H1 (cell line): Measurements from ENCODE around the gene DNAI1. TPM values are rescaled to one million over a fixed set of nuclear protein-coding genes. Genes with fewer than 3 reads are reported as not detected.

Experiments
- CTCF ChIA-PET: fragments of 300-600 bp; sonication (Branson Sonifier 250); formaldehyde crosslinking; loops from one replicate; lab custom pipeline; 2021; ENCODE audit not compliant: partially characterized antibody; lab: Charles Lee
- POLR2A ChIA-PET: fragments of 300-600 bp; sonication (Branson Sonifier 250); formaldehyde crosslinking; loops from one replicate; lab custom pipeline; 2021; ENCODE audit warnings: inconsistent platforms; ENCODE audit not compliant: partially characterized antibody; lab: Charles Lee
- DNase-seq, 2 experiments: peaks; one replicate each; pipeline versions ENCODE4 v3.0.0 to v3.0.0-alpha.2; 2010 to 2022; ENCODE audit warnings: low spot score in 2 of 2, low read depth in 1 of 2, mixed read lengths in 1 of 2
- FAIRE-seq: peaks from 2 replicates; lab custom pipeline; 2011; peaks lifted over from hg19 to GRCh38; lab: Jason Lieb, UNC
- H2AFZ ChIP-seq: 2 replicates; pipeline ENCODE4 v1.8.1; 2012; ENCODE audit warnings: low read length, inconsistent platforms
- H2AK5ac ChIP-seq: 2 replicates; pipeline ENCODE4 v1.6.1; 2013; ENCODE audit warnings: low read depth, low read length
- H2BK120ac ChIP-seq: replicated peaks from 2 replicates; pipeline ENCODE3; 2013; ENCODE audit warnings: low read depth, low read length, inconsistent platforms
- H2BK12ac ChIP-seq: 2 replicates; pipeline ENCODE4 v1.6.1; 2013; ENCODE audit warnings: low read depth, low read length
- H2BK15ac ChIP-seq: 2 replicates; pipeline ENCODE4 v1.6.1; 2013; ENCODE audit warnings: low read length
- H2BK20ac ChIP-seq: 2 replicates; pipeline ENCODE4 v1.6.1; 2013; ENCODE audit warnings: low read length
- H2BK5ac ChIP-seq: 2 replicates; pipeline ENCODE4 v1.6.1; 2013; ENCODE audit warnings: low read depth, low read length
- H3K14ac ChIP-seq: 2 replicates; pipeline ENCODE4 v1.6.1; 2013; ENCODE audit warnings: inconsistent platforms; ENCODE audit not compliant: insufficient read length
- H3K18ac ChIP-seq: 2 replicates; pipeline ENCODE4 v1.6.1; 2013; ENCODE audit warnings: low read length; ENCODE audit errors: extremely low read depth
- H3K23ac ChIP-seq: 2 replicates; pipeline ENCODE4 v1.6.1; 2013; ENCODE audit warnings: inconsistent platforms; ENCODE audit not compliant: insufficient read length
- H3K23me2 ChIP-seq: 2 replicates; pipeline ENCODE4 v1.6.1; 2013; ENCODE audit warnings: low read depth, low read length
- H3K27ac ChIP-seq: 2 replicates; pipeline ENCODE4 v1.6.1; 2011; ENCODE audit warnings: low read depth, low read length, inconsistent platforms
- H3K27me3 ChIP-seq, 4 experiments: replicated peaks in 1 of 4; 1 replicate in 1 of 4; 2 replicates in 3 of 4; pipeline versions ENCODE4 v1.6.1 to v1.8.1; 2011 to 2013; ENCODE audit warnings: low read length in 3 of 4, mild to moderate bottlenecking in 3 of 4, inconsistent platforms in 2 of 4, mixed read lengths in 2 of 4, moderate library complexity in 1 of 4; ENCODE audit not compliant: control insufficient read depth in 3 of 4, insufficient read depth in 3 of 4; ENCODE audit errors: extremely low read depth in 1 of 4
- H3K36me3 ChIP-seq, 4 experiments: 2 replicates each; pipeline versions ENCODE4 v1.6.1 to v1.8.1; 2011 to 2013; ENCODE audit warnings: mild to moderate bottlenecking in 4 of 4, low read length in 3 of 4, moderate library complexity in 2 of 4, control low read depth in 1 of 4, inconsistent platforms in 1 of 4; ENCODE audit not compliant: insufficient read depth in 4 of 4, control insufficient read depth in 2 of 4
- H3K4ac ChIP-seq: replicated peaks from 2 replicates; pipeline ENCODE3; 2013; ENCODE audit warnings: low read length, low read depth, mixed read lengths, inconsistent platforms; ENCODE audit not compliant: insufficient read length
- H3K4me1 ChIP-seq, 4 experiments: replicated peaks in 1 of 4; 1 replicate in 1 of 4; 2 replicates in 3 of 4; pipeline versions ENCODE4 v1.6.1 to v1.8.1; 2011 to 2013; ENCODE audit warnings: low read length in 3 of 4, inconsistent platforms in 2 of 4, mixed read lengths in 1 of 4; ENCODE audit not compliant: insufficient read depth in 4 of 4, control insufficient read depth in 3 of 4
- H3K4me2 ChIP-seq, 2 experiments: 2 replicates each; pipeline versions ENCODE4 v1.6.1 to v1.8.1; 2011 to 2013; ENCODE audit warnings: low read depth in 2 of 2, low read length in 2 of 2, control low read depth in 1 of 2, inconsistent platforms in 1 of 2, mild to moderate bottlenecking in 1 of 2; ENCODE audit not compliant: insufficient read depth in 1 of 2
- H3K4me3 ChIP-seq, 4 experiments: fragments of 200-600, 300-600 bp in 1 of 4; sonication (generic), shearing (Covaris generic), sonication (Bioruptor Twin) in 1 of 4; 2 replicates each; pipeline versions ENCODE4 v1.5.1 to v1.8.1; 2011 to 2016; ENCODE audit warnings: low read length in 4 of 4, low read depth in 3 of 4, control low read depth in 2 of 4, inconsistent platforms in 2 of 4, mild to moderate bottlenecking in 2 of 4, mixed read lengths in 1 of 4, moderate library complexity in 1 of 4; ENCODE audit not compliant: insufficient read depth in 2 of 4; ENCODE audit errors: extremely low read depth in 1 of 4
- H3K56ac ChIP-seq: replicated peaks from 2 replicates; pipeline ENCODE3; 2013; ENCODE audit warnings: low read depth, mild to moderate bottlenecking, mixed read lengths, low read length, inconsistent platforms; ENCODE audit not compliant: insufficient read length
- H3K79me1 ChIP-seq: 2 replicates; pipeline ENCODE4 v1.6.1; 2013; ENCODE audit warnings: low read depth, low read length, control low read depth
- H3K79me2 ChIP-seq, 2 experiments: 2 replicates each; pipeline versions ENCODE4 v1.6.1 to v1.8.1; 2012 to 2013; ENCODE audit warnings: low read length in 2 of 2, mild to moderate bottlenecking in 2 of 2, inconsistent platforms in 1 of 2; ENCODE audit not compliant: insufficient read depth in 2 of 2, control insufficient read depth in 1 of 2
- H3K9ac ChIP-seq, 4 experiments: replicated peaks in 1 of 4; 1 replicate in 1 of 4; 2 replicates in 3 of 4; pipeline versions ENCODE4 v1.6.1 to v1.8.1; 2011 to 2013; ENCODE audit warnings: low read depth in 3 of 4, low read length in 3 of 4, control low read depth in 2 of 4, mild to moderate bottlenecking in 2 of 4, moderate library complexity in 2 of 4, inconsistent platforms in 1 of 4; ENCODE audit errors: extremely low read depth in 1 of 4
- H3K9me3 ChIP-seq, 2 experiments: 2 replicates each; pipeline versions ENCODE4 v1.6.1 to v1.8.1; 2012 to 2013; ENCODE audit warnings: mild to moderate bottlenecking in 2 of 2, moderate library complexity in 2 of 2, control low read depth in 1 of 2, inconsistent platforms in 1 of 2, low read depth in 1 of 2, low read length in 1 of 2, mixed read lengths in 1 of 2; ENCODE audit not compliant: insufficient read depth in 2 of 2
- H4K20me1 ChIP-seq, 2 experiments: replicated peaks in 1 of 2; 2 replicates each; pipeline versions ENCODE3 to v1.8.1; 2011 to 2013; ENCODE audit warnings: inconsistent platforms in 2 of 2, low read length in 2 of 2, mild to moderate bottlenecking in 1 of 2; ENCODE audit not compliant: insufficient read depth in 2 of 2, control insufficient read depth in 1 of 2
- H4K5ac ChIP-seq: 2 replicates; pipeline ENCODE4 v1.6.1; 2013; ENCODE audit warnings: low read length, low read depth, mixed read lengths, inconsistent platforms; ENCODE audit not compliant: insufficient read length
- H4K8ac ChIP-seq: 2 replicates; pipeline ENCODE4 v1.8.0; 2013; ENCODE audit warnings: mild to moderate bottlenecking, moderate library complexity, low read length, inconsistent platforms; ENCODE audit not compliant: insufficient read depth; ENCODE audit errors: extremely low read depth
- H4K91ac ChIP-seq: replicated peaks from 2 replicates; pipeline ENCODE3; 2013; ENCODE audit warnings: low read length, mixed read lengths, inconsistent platforms; ENCODE audit not compliant: insufficient read length
- JUN ChIP-seq: IDR thresholded peaks from 2 replicates; pipeline ENCODE4 v1.6.1; 2011; ENCODE audit warnings: low read depth, mild to moderate bottlenecking, improper control_type of control experiment, low read length
- KDM1A ChIP-seq: fragments of 200-600, 300-600 bp; sonication (generic); IDR thresholded peaks from 2 replicates; pipeline ENCODE4 v1.7.1; 2016; ENCODE audit warnings: mild to moderate bottlenecking, low read length, borderline replicate concordance
- KDM4A ChIP-seq: IDR thresholded peaks from one replicate; pipeline ENCODE4 v1.7.1; 2012; ENCODE audit warnings: low read depth, mild to moderate bottlenecking, moderate library complexity, low read length, inconsistent platforms; ENCODE audit not compliant: severe bottlenecking
- MAX ChIP-seq: IDR thresholded peaks from 2 replicates; pipeline ENCODE4 v1.6.1; 2012; ENCODE audit warnings: inconsistent platforms
- NANOG ChIP-seq: IDR thresholded peaks from 2 replicates; pipeline ENCODE4 v1.6.1; 2011; ENCODE audit warnings: low read length, low read depth, mild to moderate bottlenecking, inconsistent platforms; ENCODE audit not compliant: insufficient read depth, poor library complexity, severe bottlenecking
- RBBP5 ChIP-seq: IDR thresholded peaks from 2 replicates; pipeline ENCODE4 v1.7.1; 2012; ENCODE audit warnings: low read depth, mild to moderate bottlenecking, inconsistent platforms, low read length, moderate library complexity, borderline replicate concordance
- SIX5 ChIP-seq: IDR thresholded peaks from 2 replicates; pipeline ENCODE4 v1.6.1; 2011; ENCODE audit warnings: mild to moderate bottlenecking, low read depth, low read length
- SP2 ChIP-seq: IDR thresholded peaks from 2 replicates; pipeline ENCODE4 v1.6.1; 2012; ENCODE audit warnings: mild to moderate bottlenecking, low read length, inconsistent platforms
- YY1 ChIP-seq: IDR thresholded peaks from 2 replicates; pipeline ENCODE4 v1.6.1; 2011; ENCODE audit warnings: low read depth, mild to moderate bottlenecking, low read length
- WGBS, 2 experiments: shearing (Covaris generic) in 1 of 2; methylation state at CpG; one replicate each; pipeline versions ENCODE4 v1.1.6 to v1.1.7; 2013 to 2015; ENCODE audit warnings: low lambda C conversion rate in 2 of 2, mixed read lengths in 2 of 2, inconsistent platforms in 1 of 2, low coverage in 1 of 2, missing lambda C conversion rate in 1 of 2; ENCODE audit not compliant: insufficient replicate concordance in 2 of 2, insufficient coverage in 1 of 2, insufficient read length in 1 of 2; ENCODE audit errors: extremely low coverage in 1 of 2, missing lambda C conversion rate in 1 of 2; 5-methylcytosine and 5-hydroxymethylcytosine counted together
- polyA plus RNA-seq, 7 experiments: library from polyadenylated mRNA; depleted of rRNA in 3 of 7; stranded (reverse) in 5 of 7; unstranded in 2 of 7; fragments of >200 nt in 5 of 7; fragments of 200-250 nt in 2 of 7; gene quantifications; 1 replicate in 5 of 7; 2 replicates in 1 of 7; 4 replicates in 1 of 7; pipeline versions ENCODE4 v1.2.1 to v1.2.3, GENCODE V29; 2011 to 2013; ENCODE audit warnings: missing spikeins in 2 of 7, mixed read lengths in 2 of 7
- total RNA-seq: library from RNA; stranded (reverse); fragmentation: NEBNext Ultra II Directional; extraction: Animal tissue kit (Norgen Biotek cat#: 25700); gene quantifications from 2 replicates; pipeline ENCODE4 v1.2.1, GENCODE V29; 2021

DNAI1 gene
- total and polyA plus RNA-seq, 2 of the 8 experiments (the other 6 are each of a cell fraction or from before 2014, with no cell fraction given) = 0.37 to 0.54 TPM

- Histone ChIP-seq H3K56ac (no peak overlapping the region), H3K4ac (no peak overlapping the region), H3K23me2 (no peaks in the 10 kb centered on the region), H3K4me3 (no peak overlapping the region), H3K9ac (no peak overlapping the region), H3K27me3 (no peaks in the 10 kb centered on the region), H2BK5ac (no peak overlapping the region), H3K79me2 (no peaks in the 10 kb centered on the region; a peak in 1 of 4 replicates), H2BK20ac (no peak overlapping the region), H3K36me3 (no peaks in the 10 kb centered on the region), H3K4me2 (0 out of 4 replicates have a peak overlapping the region, but pooled peaks of 1 of the 2 experiments have one; percentile 3), H3K18ac (no peak overlapping the region), H2AK5ac (no peak overlapping the region), H4K5ac (no peak overlapping the region), H3K4me1 (peaks cover 0 to 5% (median 4%) of the 10 kb centered on the region in 4 experiments; a peak in 4 of 7 replicates), H3K9me3 (no peaks in the 10 kb centered on the region), H2AFZ (no peak overlapping the region), H4K91ac (no peak overlapping the region), H3K23ac (no peak overlapping the region), H3K79me1 (no peaks in the 10 kb centered on the region), H2BK15ac (no peak overlapping the region), H4K8ac (no peak overlapping the region), H3K14ac (no peak overlapping the region), H2BK120ac (no peak overlapping the region), H4K20me1 (no peaks in the 10 kb centered on the region), H2BK12ac (no peak overlapping the region), H3K27ac (no peak overlapping the region)
- TF ChIP-seq SP2 (no peak), RBBP5 (no peak), SIX5 (no peak), KDM4A (no peak), KDM1A (no peak), YY1 (no peak), JUN (no peak), MAX (no peak), NANOG (no peak)
- no peak for FAIRE-seq
- no peak for DNase-seq
- CTCF ChIA-PET = interaction anchor here (0.9 to 5.5 kb wide), 17 partner anchors 8 to 160 kb away, joined by 3 to 56 read pairs (median 5); no protein-coding TSS in a partner anchor
- WGBS, 2 experiments = 82% methylated on average over 2 of the region's 2 CpGs; no CpG with 5 or more reads in 1 of the 2 experiments
- POLR2A ChIA-PET = interaction anchor here (1.0 kb wide), 1 partner anchor 14 kb away, joined by 3 read pairs; no protein-coding TSS in a partner anchor
Observed at GRCh38 chr9:34443533-34443932, 15.1 kb upstream of the DNAI1 start.
